Memory B cell (primary cell): ENCODE results near the gene EML2.
"Not testable (repeated sequence)": the region's sequence is repeated elsewhere in the genome, so short reads cannot be mapped to it uniquely, and the experiment has no call there.

Experiments
- ATAC-seq: fragments of 150-1000 bp; cut with Tn5 transposase; 2 replicates; pipeline ENCODE4 v1.10.0; 2021; ENCODE audit warnings: low read depth, mild to moderate bottlenecking, moderate library complexity
- DNase-seq, 2 donors: peaks; one replicate each; pipeline ENCODE4 v3.0.0; 2022; ENCODE audit warnings: low spot score in 2 of 2
- H3K27ac Mint-ChIP-seq: one replicate; pipeline ENCODE4 v1.8.0; 2022; ENCODE audit warnings: mild to moderate bottlenecking, moderate library complexity, mixed read lengths
- H3K27me3 Mint-ChIP-seq: one replicate; pipeline ENCODE4 v1.8.0; 2022; ENCODE audit warnings: mixed read lengths
- H3K36me3 Mint-ChIP-seq: one replicate; pipeline ENCODE4 v1.8.0; 2022; ENCODE audit warnings: mild to moderate bottlenecking, mixed read lengths
- H3K4me1 Mint-ChIP-seq: one replicate; pipeline ENCODE4 v1.8.0; 2022; ENCODE audit warnings: mixed read lengths
- H3K4me3 Mint-ChIP-seq: one replicate; pipeline ENCODE4 v1.8.0; 2022; ENCODE audit warnings: mild to moderate bottlenecking, moderate library complexity, mixed read lengths
- H3K9me3 Mint-ChIP-seq: one replicate; pipeline ENCODE4 v1.8.0; 2022; ENCODE audit warnings: mixed read lengths

Gene EML2

GRCh38 chr19:45641274-45642105, 2.3 kb upstream of the EML2 start:
- H3K4me1 Mint-ChIP-seq = peaks cover 38% of the 10 kb centered on the region
- no peaks in the 10 kb centered on the region for H3K36me3 Mint-ChIP-seq
- peak overlapping the region; percentile 83 for H3K4me3 Mint-ChIP-seq
- H3K9me3 Mint-ChIP-seq = no peaks in the 10 kb centered on the region
- DNase-seq = peak; percentile 58 to 64
- peak; percentile 15 for ATAC-seq
- H3K27ac Mint-ChIP-seq = peak overlapping the region; percentile 96
- H3K27me3 Mint-ChIP-seq = peaks cover 6% of the 10 kb centered on the region

- Mint-ChIP-seq H3K9me3 (no peaks in the 10 kb centered on the region), H3K4me3 (peak overlapping the region; percentile 83), H3K27ac (peak overlapping the region; percentile 96), H3K27me3 (no peaks in the 10 kb centered on the region), H3K36me3 (no peaks in the 10 kb centered on the region), H3K4me1 (peaks cover 33% of the 10 kb centered on the region)
- DNase-seq (peak in 1 of 2 donors; percentile 51), ATAC-seq (no peak)
These were observed 1.7 kb upstream of the EML2 start for GRCh38 chr19:45640849-45641273.

DNA sequence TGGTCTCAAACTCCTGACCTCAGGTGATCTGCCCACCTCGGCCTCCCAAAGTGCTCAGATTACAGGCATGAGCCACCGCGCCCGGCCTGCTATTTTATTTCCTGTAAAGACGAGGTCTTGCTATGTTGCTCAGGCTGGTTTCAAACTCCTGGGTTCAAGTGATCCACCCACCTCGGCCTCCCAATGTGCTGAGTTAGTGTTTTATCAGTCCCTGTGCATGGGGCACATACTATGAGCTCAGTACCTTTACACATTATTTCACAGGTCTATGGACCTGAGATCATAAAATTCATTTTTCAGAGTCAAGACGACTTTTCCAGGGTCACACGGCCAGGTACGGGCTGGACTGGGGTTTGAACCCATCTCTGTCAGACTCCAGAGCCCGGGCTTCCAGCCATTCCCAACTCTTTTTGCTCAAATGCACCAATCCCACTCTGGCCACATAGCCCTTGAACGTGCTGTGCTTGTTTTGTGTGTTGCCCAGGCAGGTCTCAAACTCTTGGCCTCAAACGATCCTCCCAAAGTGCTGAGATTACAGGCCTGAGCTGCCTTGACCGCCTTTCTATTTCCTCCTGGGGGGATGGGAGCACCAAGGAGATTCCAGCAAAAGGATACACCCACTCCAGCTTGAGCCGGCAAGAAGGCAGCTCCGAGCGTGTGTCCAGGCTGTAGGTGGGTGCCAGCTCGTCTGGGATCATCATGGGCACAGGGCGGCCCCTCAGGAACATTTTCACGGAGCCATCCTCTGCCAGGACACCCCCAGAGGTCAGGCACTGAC, 1.1 kb downstream of the EML2 start:
- H3K9me3 Mint-ChIP-seq = no peaks in the 10 kb centered on the region
- no peaks in the 10 kb centered on the region for H3K27me3 Mint-ChIP-seq
- no peak overlapping the region for H3K27ac Mint-ChIP-seq
- no peaks in the 10 kb centered on the region for H3K36me3 Mint-ChIP-seq
- ATAC-seq = no peak
- DNase-seq = no peak
- H3K4me1 Mint-ChIP-seq = peaks cover 19% of the 10 kb centered on the region
- H3K4me3 Mint-ChIP-seq = peak overlapping the region; percentile 24

DNA sequence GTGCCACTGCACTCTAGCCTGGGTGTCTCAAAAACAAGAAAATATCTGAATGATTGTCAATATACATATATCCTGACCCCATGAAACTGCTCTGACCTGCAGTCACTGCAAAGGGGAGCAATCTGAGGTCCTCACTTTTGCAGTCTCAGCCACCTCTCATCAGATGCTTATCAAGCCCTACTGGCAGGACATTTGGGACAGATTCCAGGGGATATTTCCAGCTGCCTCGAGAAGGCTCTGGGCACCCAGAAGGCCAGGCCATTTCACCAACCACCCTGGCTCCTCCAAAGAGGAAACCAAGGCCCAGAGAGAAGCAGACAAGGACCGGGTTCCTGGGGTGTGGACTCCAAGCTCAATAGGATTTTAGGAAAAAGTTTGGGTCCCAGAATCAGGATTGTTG, 2.3 kb downstream of the EML2 start:
- H3K36me3 Mint-ChIP-seq = peaks cover 2% of the 10 kb centered on the region
- peaks cover 11% of the 10 kb centered on the region for H3K4me1 Mint-ChIP-seq
- no peaks in the 10 kb centered on the region for H3K27me3 Mint-ChIP-seq
- no peak for DNase-seq
- H3K27ac Mint-ChIP-seq = no peak overlapping the region
- no peaks in the 10 kb centered on the region for H3K9me3 Mint-ChIP-seq
- no peak overlapping the region for H3K4me3 Mint-ChIP-seq
- ATAC-seq = no peak

GRCh38 chr19:45636275-45636674, 2.9 kb downstream of the EML2 start:
- ATAC-seq = no peak
- Mint-ChIP-seq H3K27me3 (no peaks in the 10 kb centered on the region), H3K27ac (no peak overlapping the region), H3K9me3 (no peaks in the 10 kb centered on the region), H3K4me1 (peaks cover 7% of the 10 kb centered on the region), H3K4me3 (no peak overlapping the region), H3K36me3 (peaks cover 2% of the 10 kb centered on the region)
- no peak for DNase-seq

GRCh38 chr19:45632468-45633196, 6.6 kb downstream of the EML2 start:
- Mint-ChIP-seq H3K4me1 (no peaks in the 10 kb centered on the region), H3K9me3 (no peaks in the 10 kb centered on the region), H3K36me3 (peaks cover 5% of the 10 kb centered on the region), H3K27me3 (no peaks in the 10 kb centered on the region), H3K27ac (no peak overlapping the region), H3K4me3 (no peak overlapping the region)
- DNase-seq = peak; percentile 29 to 30
- ATAC-seq = peak; percentile 52

GRCh38 chr19:45630463-45630862, 8.7 kb downstream of the EML2 start:
- Mint-ChIP-seq H3K36me3 (peaks cover 12% of the 10 kb centered on the region), H3K27ac (no peak overlapping the region), H3K9me3 (no peaks in the 10 kb centered on the region), H3K4me3 (no peak overlapping the region), H3K4me1 (no peaks in the 10 kb centered on the region), H3K27me3 (no peaks in the 10 kb centered on the region)
- no peak for DNase-seq
- no peak for ATAC-seq

DNA sequence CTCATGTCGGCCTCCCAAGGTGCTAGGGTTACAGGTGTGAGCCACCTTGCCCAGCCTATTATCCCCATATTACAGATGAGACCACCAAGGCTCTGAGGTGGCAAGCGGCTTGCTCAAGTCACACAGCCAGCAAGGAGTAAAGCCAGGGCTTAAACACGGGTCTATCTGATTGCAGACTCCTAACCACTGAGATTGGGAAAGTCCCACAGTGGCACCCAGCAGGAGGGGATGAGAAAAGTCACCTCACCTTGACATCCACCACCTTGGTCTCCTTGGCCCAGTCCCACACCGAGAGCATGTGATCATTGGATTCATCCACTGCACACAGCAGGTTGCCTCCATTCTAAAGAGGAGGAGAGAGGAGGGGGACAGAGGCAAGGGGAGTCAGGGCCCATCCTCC, 9.5 kb downstream of the EML2 start:
- H3K9me3 Mint-ChIP-seq = no peaks in the 10 kb centered on the region
- no peaks in the 10 kb centered on the region for H3K4me1 Mint-ChIP-seq
- H3K27ac Mint-ChIP-seq = no peak overlapping the region
- no peaks in the 10 kb centered on the region for H3K27me3 Mint-ChIP-seq
- H3K36me3 Mint-ChIP-seq = peaks cover 17% of the 10 kb centered on the region
- DNase-seq (no peak), ATAC-seq (no peak)
- H3K4me3 Mint-ChIP-seq = no peak overlapping the region

- H3K4me3 Mint-ChIP-seq, H3K4me1 Mint-ChIP-seq, ATAC-seq, DNase-seq, H3K27ac Mint-ChIP-seq, H3K9me3 Mint-ChIP-seq, H3K27me3 Mint-ChIP-seq: not testable (repeated sequence)
- peaks cover 27% of the 10 kb centered on the region for H3K36me3 Mint-ChIP-seq
These were observed 11.0 kb downstream of the EML2 start for GRCh38 chr19:45628219-45628618.

DNA sequence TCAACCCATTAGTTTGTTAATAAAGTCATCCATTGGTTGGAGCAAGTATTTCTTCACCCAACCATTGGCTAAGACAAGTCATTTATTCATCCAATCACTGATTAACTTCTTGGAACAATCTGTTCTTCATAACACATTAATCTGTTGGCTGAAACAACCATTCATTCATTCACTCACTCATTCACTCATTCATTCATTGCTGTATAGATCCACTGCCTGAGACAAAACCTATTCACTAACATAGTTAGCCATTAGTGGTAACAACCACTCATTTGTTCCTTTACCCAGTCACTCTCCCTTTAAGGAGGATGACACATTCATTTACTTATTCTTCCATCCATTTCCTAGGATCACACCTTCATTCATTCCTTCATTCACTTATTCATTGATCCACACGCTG, 15.2 kb downstream of the EML2 start:
- no peak for ATAC-seq
- H3K27me3 Mint-ChIP-seq = no peaks in the 10 kb centered on the region
- no peak overlapping the region for H3K27ac Mint-ChIP-seq
- peaks cover 48% of the 10 kb centered on the region for H3K36me3 Mint-ChIP-seq
- no peak for DNase-seq
- peaks cover 9% of the 10 kb centered on the region for H3K4me1 Mint-ChIP-seq
- no peak overlapping the region for H3K4me3 Mint-ChIP-seq
- H3K9me3 Mint-ChIP-seq = no peaks in the 10 kb centered on the region

DNA sequence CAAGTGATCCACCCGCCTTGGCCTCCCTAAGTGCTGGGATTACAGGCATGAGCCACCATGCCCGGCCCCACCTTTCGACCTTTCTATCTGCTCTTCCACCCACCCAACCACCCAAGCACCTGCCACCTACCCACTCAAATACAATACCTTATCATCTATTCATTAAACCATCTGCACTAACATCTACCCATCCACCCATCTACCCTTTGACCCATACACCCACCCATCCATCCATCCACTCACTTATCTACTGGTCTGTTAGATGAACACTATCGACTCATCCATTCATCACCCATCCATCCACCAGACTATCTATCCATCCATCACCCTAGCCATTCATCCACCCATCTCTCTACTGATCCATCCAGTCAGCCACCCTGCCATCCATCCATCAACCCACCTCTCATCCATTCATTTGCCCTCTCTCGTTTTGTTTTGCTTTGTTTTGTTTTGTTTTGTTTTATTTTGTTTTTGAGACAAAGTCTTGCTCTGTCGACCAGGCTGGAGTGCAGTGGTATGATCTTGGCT, 17.2 kb downstream of the EML2 start:
- Mint-ChIP-seq H3K4me3 (no peak overlapping the region), H3K9me3 (no peaks in the 10 kb centered on the region), H3K27ac (no peak overlapping the region), H3K36me3 (peaks cover 45% of the 10 kb centered on the region), H3K27me3 (no peaks in the 10 kb centered on the region), H3K4me1 (peaks cover 9% of the 10 kb centered on the region)
- no peak for ATAC-seq
- DNase-seq = no peak

DNA sequence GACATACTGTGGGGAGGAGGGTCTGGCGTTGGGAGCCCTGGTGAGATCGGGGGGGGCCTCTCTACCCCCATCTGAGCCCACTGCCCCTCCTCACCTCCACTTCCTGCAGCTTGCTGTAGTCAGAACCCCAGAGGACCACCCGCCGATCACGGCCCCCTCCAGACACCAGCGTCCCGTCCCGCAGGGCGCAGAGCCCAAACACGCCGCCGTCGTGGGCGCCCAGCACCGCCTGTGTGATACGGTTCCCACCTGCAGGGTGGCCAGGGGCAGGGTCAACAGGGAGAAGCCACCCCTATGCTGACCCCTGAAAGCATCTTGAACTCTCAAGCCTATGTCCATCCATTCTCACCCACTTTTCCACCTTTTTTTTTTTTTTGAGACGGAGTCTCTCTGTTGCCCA, 17.8 kb downstream of the EML2 start:
- no peak for DNase-seq
- Mint-ChIP-seq H3K9me3 (no peaks in the 10 kb centered on the region), H3K27ac (no peak overlapping the region), H3K36me3 (peaks cover 43% of the 10 kb centered on the region), H3K4me1 (peaks cover 9% of the 10 kb centered on the region), H3K4me3 (no peak overlapping the region), H3K27me3 (no peaks in the 10 kb centered on the region)
- no peak for ATAC-seq

- no peak for DNase-seq
- peaks cover 36% of the 10 kb centered on the region for H3K36me3 Mint-ChIP-seq
- no peak overlapping the region for H3K27ac Mint-ChIP-seq
- no peaks in the 10 kb centered on the region for H3K27me3 Mint-ChIP-seq
- H3K4me1 Mint-ChIP-seq = peaks cover 6% of the 10 kb centered on the region
- H3K9me3 Mint-ChIP-seq = no peaks in the 10 kb centered on the region
- no peak overlapping the region for H3K4me3 Mint-ChIP-seq
- no peak for ATAC-seq
These were observed 22.5 kb downstream of the EML2 start for GRCh38 chr19:45616704-45617017.
